Stimulated activated CD4-positive, alpha-beta T cell treated with anti-CD3 and anti-CD28 coated beads, Interleukin-1b, Interleukin-23, amount 100 ng/mL, for 1 hour (primary cell): ENCODE measurements around the gene AAK1.
"Not testable (repeated sequence)": the region's sequence is repeated elsewhere in the genome, so short reads cannot be mapped to it uniquely, and the experiment has no call there.

Experiments
- DNase-seq, 2 donors: peaks; one replicate each; pipeline ENCODE4 v3.0.0-alpha.2; 2020; ENCODE audit warnings: low read depth in 2 of 2

The AAK1 gene

GRCh38 chr2:69452687-69453086 lies 190.9 kb downstream of the AAK1 start:
- DNase-seq, result no peak

DNA sequence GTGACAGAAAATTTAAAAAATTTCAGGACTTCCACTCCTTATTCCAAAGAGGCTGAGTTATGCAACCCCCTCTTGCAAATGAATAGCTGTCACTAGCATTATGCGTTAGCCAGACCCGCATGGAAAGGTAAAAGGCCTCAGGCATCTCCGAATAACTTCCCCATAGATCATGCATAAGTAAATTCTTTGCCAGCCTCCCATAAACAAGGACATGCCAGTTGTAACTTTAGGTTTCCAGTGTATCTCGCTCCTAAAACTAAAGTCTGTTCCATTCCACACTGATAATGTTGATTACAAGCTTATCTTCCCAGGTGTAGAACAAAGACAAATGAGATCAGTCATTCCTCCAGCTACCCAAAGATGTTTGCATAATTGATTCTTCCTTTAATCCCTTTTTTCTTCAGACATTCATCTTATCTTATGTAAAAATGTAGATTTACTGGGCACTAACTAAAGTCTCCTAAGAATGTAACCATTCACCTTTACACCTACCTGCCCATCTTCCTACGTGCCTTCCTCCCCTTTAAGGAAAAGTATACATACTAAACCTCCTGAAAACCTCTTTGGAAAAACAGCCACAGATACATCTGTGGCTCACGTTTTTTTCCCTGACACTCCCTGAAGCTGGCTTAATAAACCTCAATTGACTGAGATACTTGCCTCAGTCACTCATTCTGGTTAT lies 192.7 kb downstream of the AAK1 start:
- no peak for DNase-seq

DNA sequence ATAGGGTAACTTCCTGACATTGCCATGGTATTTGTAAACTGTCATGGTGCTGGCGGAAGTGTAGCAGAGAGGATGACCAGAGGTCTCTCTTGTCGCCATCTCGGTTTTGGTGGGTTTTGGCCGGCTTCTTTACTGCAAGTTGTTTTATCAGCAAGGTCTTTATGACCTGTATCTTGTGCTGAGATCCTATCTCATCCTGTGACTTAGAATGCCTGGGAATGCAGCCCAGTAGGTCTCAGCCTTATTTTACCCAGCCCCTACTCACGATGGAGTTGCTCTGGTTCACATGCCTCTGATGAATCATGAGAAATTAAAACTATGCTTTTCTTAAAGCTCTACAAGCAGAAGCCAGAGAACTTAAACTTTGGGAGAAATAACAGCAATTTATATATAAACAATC lies 193.6 kb downstream of the AAK1 start:
- no peak for DNase-seq

DNA sequence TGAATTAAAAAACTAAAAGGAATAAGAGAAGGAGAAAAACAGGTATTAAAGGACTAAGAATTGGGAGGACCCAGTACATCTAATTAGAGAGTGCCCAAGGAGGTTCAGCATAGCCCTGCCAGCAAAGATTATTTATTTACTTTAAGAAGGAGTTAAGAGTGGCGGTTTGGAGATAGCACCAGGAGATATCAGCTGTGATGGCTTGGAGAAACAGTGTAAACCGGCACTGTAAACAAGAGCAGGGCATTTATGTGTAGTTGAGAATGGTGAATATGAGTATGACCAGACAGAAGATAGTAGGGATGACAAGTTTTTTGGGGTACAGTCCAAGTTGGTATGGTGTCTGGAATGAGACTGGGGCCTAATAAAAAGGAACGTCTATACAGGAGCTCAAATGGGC lies 199.9 kb downstream of the AAK1 start:
- DNase-seq, result not testable (repeated sequence)

DNA sequence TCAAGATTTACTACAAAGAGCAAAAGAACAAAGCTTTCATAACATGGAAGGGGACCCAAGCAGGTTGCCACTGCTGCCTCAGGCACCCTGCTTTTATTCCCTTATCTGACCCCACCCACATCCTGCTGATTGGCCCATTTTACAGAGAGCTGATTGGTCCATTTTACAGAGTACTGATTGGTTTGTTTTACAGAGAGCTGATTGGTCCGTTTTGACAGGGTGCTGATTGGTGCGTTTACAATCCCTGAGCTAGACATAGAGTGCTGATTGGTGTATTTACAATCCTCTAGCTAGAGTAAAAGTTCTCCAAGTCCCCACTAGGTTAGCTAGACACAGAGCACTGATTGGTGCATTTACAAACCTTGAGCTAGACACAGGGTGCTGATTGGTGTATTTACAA lies 204.0 kb downstream of the AAK1 start:
- not testable (repeated sequence) for DNase-seq

GRCh38 chr2:69438580-69438979 lies 205.0 kb downstream of the AAK1 start:
- DNase-seq, result no peak

GRCh38 chr2:69437751-69438154 lies 205.8 kb downstream of the AAK1 start:
- DNase-seq, result no peak

DNA sequence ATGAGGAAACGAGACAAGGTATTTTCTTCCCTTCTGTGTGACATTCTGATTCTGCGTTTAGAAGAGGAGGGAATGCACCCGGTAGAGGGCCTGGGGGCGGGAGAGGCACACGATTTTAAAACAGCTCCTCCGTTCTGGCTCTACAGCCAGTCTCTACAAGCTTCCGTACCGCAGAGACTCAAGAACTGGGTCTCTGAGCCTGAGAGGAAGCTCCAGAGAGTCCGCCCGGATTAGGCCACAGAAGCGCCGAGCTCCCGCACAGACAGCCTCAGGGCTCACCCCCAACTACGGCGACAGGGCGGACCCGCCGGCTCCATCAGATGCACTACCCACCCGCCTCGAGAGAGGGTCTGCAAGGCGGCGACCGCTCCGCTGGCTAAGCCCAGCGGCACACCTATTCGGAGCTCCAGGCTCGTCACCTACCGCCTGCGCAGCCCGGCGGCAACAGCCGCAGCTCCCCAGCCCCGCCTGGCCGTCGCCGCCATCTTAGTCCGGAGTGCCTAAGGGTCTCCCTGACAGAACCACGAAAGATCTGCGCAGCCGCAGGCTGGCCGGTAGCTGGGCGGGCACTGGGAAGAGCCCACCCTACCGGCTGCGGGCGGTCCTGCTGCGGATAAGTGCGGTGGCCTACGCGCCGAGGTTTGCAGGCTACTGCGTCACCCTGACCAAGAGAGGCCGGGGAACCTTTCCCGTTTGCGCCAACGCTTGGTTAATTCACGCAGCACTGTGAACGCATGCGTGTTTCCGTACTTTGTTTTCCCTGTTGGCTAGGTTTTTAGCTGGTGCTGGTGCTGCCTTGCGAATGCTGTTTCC lies 206.4 kb downstream of the AAK1 start, which contains the start of gene NFU1:
Gene NFU1 (minus strand): TSS at position 498 of the 813 bp plus-strand sequence. CDS start 13 bp downstream, at position 485.
- DNase-seq, result peak; percentile 58 to 68

DNA sequence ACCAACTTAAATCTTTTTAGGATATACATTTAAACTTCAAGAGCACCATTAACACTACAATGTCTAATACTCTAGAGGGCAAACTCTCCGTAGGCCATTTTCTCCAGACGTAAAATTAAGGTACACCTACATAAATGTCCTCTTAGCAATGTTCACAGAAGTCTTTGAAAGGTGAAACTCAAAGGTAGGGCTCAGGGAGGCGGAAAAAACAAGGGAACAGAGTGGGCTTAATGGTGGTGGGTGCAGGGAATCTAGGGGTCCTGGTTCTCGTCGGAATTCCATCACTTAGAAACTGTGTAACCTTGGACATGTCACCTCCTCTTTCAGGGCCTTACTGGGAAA lies 207.0 kb downstream of the AAK1 start:
- DNase-seq, result no peak

- DNase-seq, result no peak
Measured at GRCh38 chr2:69434753-69435152, 208.8 kb downstream of the AAK1 start.

- DNase-seq, result no peak
Measured at GRCh38 chr2:69429491-69430183, 213.9 kb downstream of the AAK1 start.

DNA sequence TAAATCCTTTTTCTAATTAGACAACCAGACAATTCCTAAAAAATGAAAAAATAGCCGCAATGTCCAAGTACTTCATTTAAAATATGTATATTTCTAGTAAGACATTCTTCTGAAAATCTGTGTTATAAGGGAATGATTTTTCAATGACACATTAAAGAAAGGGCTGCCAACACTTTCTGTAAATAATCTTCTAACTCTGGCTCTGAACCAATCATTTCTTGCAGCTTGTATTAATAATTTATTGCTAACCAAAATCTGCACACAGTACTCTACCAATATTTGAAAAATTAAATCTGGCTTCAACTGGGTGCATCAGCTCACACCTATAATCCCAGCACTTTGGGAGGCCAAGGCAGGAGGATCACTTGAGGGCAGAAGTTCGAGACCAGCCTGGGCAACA lies 214.6 kb downstream of the AAK1 start:
- DNase-seq, result no peak

DNA sequence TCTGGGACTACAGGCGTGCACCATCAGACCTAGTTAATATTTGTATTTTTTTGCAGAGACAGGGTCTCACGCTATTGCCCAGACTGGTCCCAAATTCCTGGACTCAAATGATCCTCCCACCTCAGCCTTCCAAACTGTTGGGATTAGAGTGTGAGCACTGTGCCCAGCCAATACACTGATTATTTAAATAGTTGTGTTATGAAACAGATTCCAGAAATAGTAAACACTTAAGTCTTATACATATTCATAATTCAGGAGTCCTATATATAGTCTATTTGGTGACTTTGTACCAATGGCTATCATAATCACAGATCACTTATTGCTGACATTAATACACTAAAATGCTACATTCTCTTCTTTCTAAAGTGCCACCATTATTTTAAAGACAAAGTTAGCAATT lies 219.1 kb downstream of the AAK1 start:
- no peak for DNase-seq

DNA sequence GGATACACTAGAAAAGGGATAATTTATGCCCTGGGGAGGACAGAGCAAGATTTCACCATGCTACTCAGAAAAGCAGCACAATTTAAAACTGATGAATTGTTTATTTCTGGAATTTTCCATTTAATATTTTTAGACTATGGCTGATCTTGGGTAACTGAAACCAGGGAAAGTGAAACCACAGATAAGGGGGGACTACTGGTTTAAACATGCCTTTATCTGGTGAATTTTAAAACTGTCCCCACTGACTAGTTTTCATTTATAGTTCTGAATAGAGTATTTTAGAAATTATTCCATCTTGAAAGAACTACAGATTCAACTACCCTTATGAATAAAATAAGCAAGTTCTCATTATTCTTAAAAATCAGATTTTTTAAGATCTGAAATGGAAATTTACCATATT lies 221.3 kb downstream of the AAK1 start:
- no peak for DNase-seq

DNA sequence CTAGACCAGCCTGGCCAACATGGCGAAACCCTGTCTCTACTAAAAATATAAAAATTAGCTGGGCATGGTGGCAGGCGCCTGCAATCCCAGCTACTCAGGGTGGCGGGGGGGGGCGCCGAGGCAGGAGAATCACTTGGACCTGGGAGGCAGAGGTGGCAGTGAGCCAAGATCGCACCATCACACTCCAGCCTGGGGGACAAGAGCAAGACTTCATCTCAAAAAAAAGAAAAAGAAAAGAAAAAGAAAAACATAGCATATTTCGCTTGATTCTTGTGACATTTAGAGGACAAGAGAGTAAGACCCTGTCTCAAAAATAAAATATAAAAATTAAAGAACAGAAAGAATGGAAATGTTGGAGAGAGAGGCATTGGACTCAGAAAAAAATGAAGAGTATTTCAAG lies 224.4 kb downstream of the AAK1 start:
- not testable (repeated sequence) for DNase-seq

- DNase-seq, result no peak
Measured at GRCh38 chr2:69416147-69416546, 227.4 kb downstream of the AAK1 start.
